Nephron progenitor cell (in vitro differentiated cells): ENCODE data around the gene APOBEC3C.
"Not testable (repeated sequence)": the region's sequence is repeated elsewhere in the genome, so short reads cannot be mapped to it uniquely, and the experiment has no call there.

ENCODE experiments used
- DNase-seq: peaks from one replicate; pipeline ENCODE4 v3.0.0; 2021
- H3K27ac Mint-ChIP-seq: 2 replicates; pipeline ENCODE4 v1.8.0; 2021; ENCODE audit warnings: mild to moderate bottlenecking, moderate library complexity, mixed read lengths
- H3K27me3 Mint-ChIP-seq: 2 replicates; pipeline ENCODE4 v1.8.0; 2021; ENCODE audit warnings: mild to moderate bottlenecking, low read depth, mixed read lengths; ENCODE audit not compliant: poor library complexity
- H3K36me3 Mint-ChIP-seq: 2 replicates; pipeline ENCODE4 v1.8.0; 2021; ENCODE audit warnings: low read depth, mixed read lengths
- H3K4me1 Mint-ChIP-seq: 2 replicates; pipeline ENCODE4 v1.8.0; 2021; ENCODE audit warnings: mixed read lengths
- H3K4me3 Mint-ChIP-seq: 2 replicates; pipeline ENCODE4 v1.8.0; 2021; ENCODE audit warnings: mild to moderate bottlenecking, moderate library complexity, mixed read lengths
- H3K9me3 Mint-ChIP-seq: 2 replicates; pipeline ENCODE4 v1.8.0; 2021; ENCODE audit warnings: mild to moderate bottlenecking, moderate library complexity, mixed read lengths
- CTCF ChIP-seq: fragments of 200-600 bp; sonication (generic); IDR thresholded peaks from 2 replicates; pipeline ENCODE4 v1.5.0; 2021; ENCODE audit warnings: antibody characterized with exemption

APOBEC3C gene

GRCh38 chr22:39027717-39028116 is 13.7 kb downstream of the APOBEC3C start:
- no peak for DNase-seq
- no peak overlapping the region for H3K4me3 Mint-ChIP-seq
- no peak for TF ChIP-seq CTCF
- peaks cover 4% of the 10 kb centered on the region for H3K36me3 Mint-ChIP-seq
- H3K9me3 Mint-ChIP-seq, result no peaks in the 10 kb centered on the region
- H3K4me1 Mint-ChIP-seq, result peaks cover 84% of the 10 kb centered on the region
- no peak overlapping the region for H3K27ac Mint-ChIP-seq
- H3K27me3 Mint-ChIP-seq, result peaks cover 14% of the 10 kb centered on the region

- Mint-ChIP-seq H3K27ac (peak overlapping the region; percentile 59), H3K27me3 (peaks cover 14% of the 10 kb centered on the region), H3K9me3 (no peaks in the 10 kb centered on the region), H3K4me3 (no peak overlapping the region), H3K36me3 (peaks cover 4% of the 10 kb centered on the region), H3K4me1 (peaks cover 81% of the 10 kb centered on the region)
- DNase-seq, result no peak
- TF ChIP-seq CTCF, result no peak
These were observed 14.2 kb downstream of the APOBEC3C start for GRCh38 chr22:39028281-39028680.

- no peak for DNase-seq
- no peak for TF ChIP-seq CTCF
- Mint-ChIP-seq H3K4me1 (peaks cover 73% of the 10 kb centered on the region), H3K27me3 (peaks cover 12% of the 10 kb centered on the region), H3K9me3 (no peaks in the 10 kb centered on the region), H3K36me3 (no peaks in the 10 kb centered on the region), H3K4me3 (no peak overlapping the region), H3K27ac (no peak overlapping the region)
These were observed 15.2 kb downstream of the APOBEC3C start for GRCh38 chr22:39029227-39029626.

GRCh38 chr22:39030705-39031104 is 16.6 kb downstream of the APOBEC3C start:
- Mint-ChIP-seq H3K27ac (peak overlapping the region; percentile 90), H3K4me1 (peaks cover 58% of the 10 kb centered on the region), H3K4me3 (no peak overlapping the region), H3K36me3 (no peaks in the 10 kb centered on the region), H3K9me3 (no peaks in the 10 kb centered on the region), H3K27me3 (peaks cover 11% of the 10 kb centered on the region)
- TF ChIP-seq CTCF, result no peak
- no peak for DNase-seq

GRCh38 chr22:39031434-39032295 is 17.6 kb downstream of the APOBEC3C start:
- not testable (repeated sequence) for H3K9me3 Mint-ChIP-seq, H3K27ac Mint-ChIP-seq, H3K4me3 Mint-ChIP-seq, DNase-seq, H3K27me3 Mint-ChIP-seq, H3K36me3 Mint-ChIP-seq
- H3K4me1 Mint-ChIP-seq, result peaks cover 53% of the 10 kb centered on the region

GRCh38 chr22:39037071-39037470 is 23.0 kb downstream of the APOBEC3C start:
- not testable (repeated sequence) for H3K4me3 Mint-ChIP-seq, H3K27me3 Mint-ChIP-seq, DNase-seq, H3K9me3 Mint-ChIP-seq, H3K36me3 Mint-ChIP-seq
- Mint-ChIP-seq H3K27ac (peak overlapping the region; percentile 24), H3K4me1 (peaks cover 51% of the 10 kb centered on the region)
